ENCODE measurements around the gene PDGFA. TPM values are rescaled to one million over a fixed set of nuclear protein-coding genes. Genes with fewer than 3 reads are reported as not detected.

The PDGFA gene
- total and polyA plus RNA-seq, 2 experiments from 2014 or later = 35.6 to 43.1 TPM

- Histone ChIP-seq H3K27ac (ENCODE audit: low read depth) (no peak overlapping the region), H2AFZ (no peak overlapping the region), H3K4me2 (no peak overlapping the region), H3K36me3 (ENCODE audit: insufficient read depth) (no peaks in the 10 kb centered on the region), H3K9me2 (ENCODE audit: insufficient read depth) (no peaks in the 10 kb centered on the region), H3K4me3 (no peak overlapping the region), H3K27me3 (ENCODE audit: insufficient read depth) (no peaks in the 10 kb centered on the region), H3K79me2 (replicated peaks; ENCODE audit: insufficient read depth) (no peaks in the 10 kb centered on the region), H4K20me1 (replicated peaks; ENCODE audit: insufficient read depth) (no peaks in the 10 kb centered on the region), H3F3A (replicated peaks; ENCODE audit: low read depth) (no peaks in the 10 kb centered on the region), H3K4me1 (ENCODE audit: insufficient read depth) (no peaks in the 10 kb centered on the region)
- Mint-ChIP-seq H3K4me3 (no peak overlapping the region), H3K9me3 (no peaks in the 10 kb centered on the region), H3K4me1 (no peaks in the 10 kb centered on the region; the same call in 2 of the 3 replicates), H3K36me3 (ENCODE audit: low read depth) (peaks cover 6% of the 10 kb centered on the region; the same call in 2 of the 3 replicates), H3K27ac (no peak overlapping the region), H3K27me3 (ENCODE audit: insufficient read depth, low read depth, poor library complexity) (peaks cover 19% of the 10 kb centered on the region)
- ATAC-seq (no peak), DNase-seq (ENCODE audit: low spot score) (no peak)
- TF ChIP-seq CTCF (conservative IDR thresholded peaks at IDR 0.05; ENCODE audit: low read depth in 2 of 2) = no peak
- no peak for TF ChIP-seq JUNB (IDR thresholded peaks at IDR 0.05; ENCODE audit: unreplicated experiment)
- TF ChIP-seq POLR2AphosphoS5 (IDR thresholded peaks at IDR 0.05; ENCODE audit: low read depth) = no peak
- TF ChIP-seq EZH2 (IDR thresholded peaks at IDR 0.05; ENCODE audit: low read depth, unreplicated experiment) = no peak
- no peak for TF ChIP-seq NANOG (IDR thresholded peaks at IDR 0.05; ENCODE audit: borderline replicate concordance)
- no peak for TF ChIP-seq CREB1 (CRISPR knock-in tag; IDR thresholded peaks at IDR 0.05; ENCODE audit: low read depth)
- TF ChIP-seq STAT1 (IDR thresholded peaks at IDR 0.05; ENCODE audit: unreplicated experiment) = no peak
- no peak for TF ChIP-seq REST (IDR thresholded peaks at IDR 0.05; ENCODE audit: unreplicated experiment)
- TF ChIP-seq ZNF462 (CRISPR knock-in tag; IDR thresholded peaks at IDR 0.05) = no peak
- TF ChIP-seq EZH2phosphoT487 (IDR thresholded peaks at IDR 0.05; ENCODE audit: unreplicated experiment) = no peak
- no peak for TF ChIP-seq ZNF331 (CRISPR knock-in tag; IDR thresholded peaks at IDR 0.05; ENCODE audit: low read depth)
- TF ChIP-seq ETS1 (IDR thresholded peaks at IDR 0.05) = no peak
- no peak for TF ChIP-seq ZNF114 (CRISPR knock-in tag; IDR thresholded peaks at IDR 0.05)
Measured at GRCh38 chr7:559396-559705, 39.7 kb upstream of the PDGFA start.

All from GM23338 (cell line).